AG04450 (cell line): ENCODE results near the gene ZC2HC1C. TPM values are rescaled to one million over a fixed set of nuclear protein-coding genes. Genes with fewer than 3 reads are reported as not detected.

Experiments used
- CTCF ChIA-PET: fragments of 300-600, 350-600 bp; formaldehyde crosslinking; extraction: SDS; loops from one replicate; lab custom pipeline; 2022; ENCODE audit warnings: antibody characterized with exemption, inconsistent platforms; lab: Charles Lee
- POLR2A ChIA-PET: fragments of 350-600 bp; formaldehyde crosslinking; extraction: SDS; loops from one replicate; lab custom pipeline; 2021; ENCODE audit warnings: antibody characterized with exemption, inconsistent platforms; lab: Yijun Ruan, JAX
- DNase-seq: peaks from one replicate; pipeline ENCODE4 v3.0.0-alpha.2; 2011; ENCODE audit warnings: low read depth, low spot score
- H3K27ac ChIP-seq: one replicate; pipeline ENCODE4 v1.5.1; 2012; ENCODE audit warnings: low read depth, low read length, control low read depth
- H3K27me3 ChIP-seq: one replicate; pipeline ENCODE4 v1.6.0; 2012; ENCODE audit warnings: low read length; ENCODE audit not compliant: control insufficient read depth, insufficient read depth
- H3K4me3 ChIP-seq: 2 replicates; pipeline ENCODE4 v1.5.1; 2011; ENCODE audit warnings: mild to moderate bottlenecking, low read depth, low read length, control low read depth
- H3K9me3 ChIP-seq: 2 replicates; pipeline ENCODE4 v1.5.1; 2012; ENCODE audit warnings: low read length; ENCODE audit not compliant: control insufficient read depth, insufficient read depth
- CTCF ChIP-seq: IDR thresholded peaks from 2 replicates; pipeline ENCODE4 v1.5.1; 2011; ENCODE audit warnings: low read depth, low read length, control low read depth, inconsistent platforms
- polyA plus RNA-seq: library from polyadenylated mRNA; depleted of rRNA; stranded (reverse); fragments of >200 nt; gene quantifications from 2 replicates; pipeline ENCODE4 v1.2.3, GENCODE V29; 2011

Gene ZC2HC1C
- polyA plus RNA-seq, 1 experiment, result 0.73 TPM

GRCh38 chr14:75047506-75047905 lies 21.9 kb upstream of the ZC2HC1C start:
- no peak overlapping the region for H3K4me3 ChIP-seq
- no peak for DNase-seq
- TF ChIP-seq CTCF, result no peak
- ChIA-PET POLR2A (no interaction called here), CTCF (no interaction called here)
- no peaks in the 10 kb centered on the region for H3K9me3 ChIP-seq
- no peaks in the 10 kb centered on the region for H3K27me3 ChIP-seq
- H3K27ac ChIP-seq, result no peak overlapping the region

GRCh38 chr14:75048101-75048500 lies 21.3 kb upstream of the ZC2HC1C start:
- H3K4me3 ChIP-seq, result no peak overlapping the region
- no peaks in the 10 kb centered on the region for H3K9me3 ChIP-seq
- H3K27me3 ChIP-seq, result no peaks in the 10 kb centered on the region
- CTCF ChIA-PET, result interaction anchor here (2.5 kb wide), 1 partner anchor 40 kb away, joined by 11 read pairs; no protein-coding TSS in a partner anchor
- DNase-seq, result no peak
- no peak overlapping the region for H3K27ac ChIP-seq
- no peak for TF ChIP-seq CTCF
- POLR2A ChIA-PET, result no interaction called here

- TF ChIP-seq CTCF, result no peak
- no peak overlapping the region for H3K4me3 ChIP-seq
- H3K9me3 ChIP-seq, result no peaks in the 10 kb centered on the region
- ChIA-PET CTCF (interaction anchor here (1.1 to 2.5 kb wide), 4 partner anchors 39 to 109 kb away, joined by 3 to 11 read pairs (median 4); no protein-coding TSS in a partner anchor), POLR2A (interaction anchor here (0.7 kb wide), 1 partner anchor 20 kb away, joined by 3 read pairs; the partner anchor contains the start of gene ZC2HC1C)
- no peaks in the 10 kb centered on the region for H3K27me3 ChIP-seq
- no peak overlapping the region for H3K27ac ChIP-seq
- no peak for DNase-seq
These were observed 20.3 kb upstream of the ZC2HC1C start for GRCh38 chr14:75049136-75049535.

GRCh38 chr14:75049731-75050201 lies 19.7 kb upstream of the ZC2HC1C start:
- Histone ChIP-seq H3K27ac (no peak overlapping the region), H3K27me3 (no peaks in the 10 kb centered on the region), H3K9me3 (no peaks in the 10 kb centered on the region), H3K4me3 (no peak overlapping the region)
- DNase-seq, result no peak
- TF ChIP-seq CTCF, result no peak
- ChIA-PET POLR2A (interaction anchor here (0.7 kb wide), 1 partner anchor 20 kb away, joined by 3 read pairs; the partner anchor contains the start of gene ZC2HC1C), CTCF (interaction anchor here (0.8 to 2.5 kb wide), 5 partner anchors 13 to 110 kb away, joined by 3 to 11 read pairs (median 3); no protein-coding TSS in a partner anchor)

GRCh38 chr14:75050852-75051555 lies 18.4 kb upstream of the ZC2HC1C start, which contains the start of gene MLH3:
Gene MLH3, minus strand, starts transcription at chr14:75051467. Its CDS starts 1,812 bp downstream, at chr14:75049655.
- ChIA-PET CTCF (interaction anchor here (1.0 kb wide), 1 partner anchor 37 kb away, joined by 4 read pairs; no protein-coding TSS in a partner anchor), POLR2A (interaction anchor here (0.7 kb wide), 1 partner anchor 128 kb away, joined by 7 read pairs; the partner anchor contains the start of gene RPS6KL1)
- peak within 1 kb of the TSS; percentile 42 for H3K27ac ChIP-seq
- no peaks in the 10 kb centered on the region for H3K9me3 ChIP-seq
- no peaks in the 10 kb centered on the region for H3K27me3 ChIP-seq
- H3K4me3 ChIP-seq, result peak within 1 kb of the TSS; percentile 62
- TF ChIP-seq CTCF, result no peak
- DNase-seq, result peak; percentile 42
